ENCODE measurements around the gene STAT5B. TPM values are rescaled to one million over a fixed set of nuclear protein-coding genes. Genes with fewer than 3 reads are reported as not detected.

The STAT5B gene
- total and polyA plus RNA-seq, 9 of the 15 experiments (the other 6 are each of a cell fraction or from before 2014, with no cell fraction given): 20.8 to 176 (median 92.4) TPM

- TF ChIP-seq, protein P1, sequence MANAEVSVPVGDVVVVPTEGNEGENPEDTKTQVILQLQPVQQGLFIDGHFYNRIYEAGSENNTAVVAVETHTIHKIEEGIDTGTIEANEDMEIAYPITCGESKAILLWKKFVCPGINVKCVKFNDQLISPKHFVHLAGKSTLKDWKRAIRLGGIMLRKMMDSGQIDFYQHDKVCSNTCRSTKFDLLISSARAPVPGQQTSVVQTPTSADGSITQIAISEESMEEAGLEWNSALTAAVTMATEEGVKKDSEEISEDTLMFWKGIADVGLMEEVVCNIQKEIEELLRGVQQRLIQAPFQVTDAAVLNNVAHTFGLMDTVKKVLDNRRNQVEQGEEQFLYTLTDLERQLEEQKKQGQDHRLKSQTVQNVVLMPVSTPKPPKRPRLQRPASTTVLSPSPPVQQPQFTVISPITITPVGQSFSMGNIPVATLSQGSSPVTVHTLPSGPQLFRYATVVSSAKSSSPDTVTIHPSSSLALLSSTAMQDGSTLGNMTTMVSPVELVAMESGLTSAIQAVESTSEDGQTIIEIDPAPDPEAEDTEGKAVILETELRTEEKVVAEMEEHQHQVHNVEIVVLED (CRISPR knock-in tag; IDR thresholded peaks at IDR 0.05): no peak
- TF ChIP-seq E2F5 (CRISPR knock-in tag; IDR thresholded peaks at IDR 0.05) (no peak), ARNT (IDR thresholded peaks at IDR 0.05) (no peak), RAD51 (IDR thresholded peaks at IDR 0.05; ENCODE audit: borderline replicate concordance, low read depth) (no peak), CSDE1 (IDR thresholded peaks at IDR 0.05) (no peak), ZKSCAN1 (IDR thresholded peaks at IDR 0.05; ENCODE audit: low read depth, low read length) (no peak), ZNF436 (CRISPR knock-in tag; IDR thresholded peaks at IDR 0.05) (no peak), CHCHD3 (CRISPR knock-in tag; IDR thresholded peaks at IDR 0.05) (no peak), ETS2 (tag; IDR thresholded peaks at IDR 0.05; ENCODE audit: borderline replicate concordance, poor library complexity, severe bottlenecking) (no peak), FOSL1 (tag; conservative IDR thresholded peaks at IDR 0.05) (peak; percentile 46), MECOM (CRISPR knock-in tag; IDR thresholded peaks at IDR 0.05) (no peak), NUFIP1 (IDR thresholded peaks at IDR 0.05; ENCODE audit: partially characterized antibody) (no peak), ZSCAN29 (IDR thresholded peaks at IDR 0.05) (no peak), ZNF740 (CRISPR knock-in tag; IDR thresholded peaks at IDR 0.05) (no peak), ZNF740 (tag; IDR thresholded peaks at IDR 0.05) (0 out of 4 replicates have a peak, but pooled peaks of 1 of the 2 experiments have one; percentile 30), GABPB2 (CRISPR knock-in tag; conservative IDR thresholded peaks at IDR 0.05) (no peak), NR4A1 (CRISPR knock-in tag; IDR thresholded peaks at IDR 0.05) (no peak), NR4A1 (tag; IDR thresholded peaks at IDR 0.05) (no peak), NFIX (CRISPR knock-in tag; IDR thresholded peaks at IDR 0.05; ENCODE audit: low read depth) (no peak), SIN3A (IDR thresholded peaks at IDR 0.05; ENCODE audit: borderline replicate concordance in 2 of 2, control insufficient read depth in 1 of 2, low read depth in 2 of 2, low read length in 2 of 2) (0 out of 4 replicates have a peak, but pooled peaks of 1 of the 2 experiments have one; percentile 15)
- TF ChIP-seq, protein P2, sequence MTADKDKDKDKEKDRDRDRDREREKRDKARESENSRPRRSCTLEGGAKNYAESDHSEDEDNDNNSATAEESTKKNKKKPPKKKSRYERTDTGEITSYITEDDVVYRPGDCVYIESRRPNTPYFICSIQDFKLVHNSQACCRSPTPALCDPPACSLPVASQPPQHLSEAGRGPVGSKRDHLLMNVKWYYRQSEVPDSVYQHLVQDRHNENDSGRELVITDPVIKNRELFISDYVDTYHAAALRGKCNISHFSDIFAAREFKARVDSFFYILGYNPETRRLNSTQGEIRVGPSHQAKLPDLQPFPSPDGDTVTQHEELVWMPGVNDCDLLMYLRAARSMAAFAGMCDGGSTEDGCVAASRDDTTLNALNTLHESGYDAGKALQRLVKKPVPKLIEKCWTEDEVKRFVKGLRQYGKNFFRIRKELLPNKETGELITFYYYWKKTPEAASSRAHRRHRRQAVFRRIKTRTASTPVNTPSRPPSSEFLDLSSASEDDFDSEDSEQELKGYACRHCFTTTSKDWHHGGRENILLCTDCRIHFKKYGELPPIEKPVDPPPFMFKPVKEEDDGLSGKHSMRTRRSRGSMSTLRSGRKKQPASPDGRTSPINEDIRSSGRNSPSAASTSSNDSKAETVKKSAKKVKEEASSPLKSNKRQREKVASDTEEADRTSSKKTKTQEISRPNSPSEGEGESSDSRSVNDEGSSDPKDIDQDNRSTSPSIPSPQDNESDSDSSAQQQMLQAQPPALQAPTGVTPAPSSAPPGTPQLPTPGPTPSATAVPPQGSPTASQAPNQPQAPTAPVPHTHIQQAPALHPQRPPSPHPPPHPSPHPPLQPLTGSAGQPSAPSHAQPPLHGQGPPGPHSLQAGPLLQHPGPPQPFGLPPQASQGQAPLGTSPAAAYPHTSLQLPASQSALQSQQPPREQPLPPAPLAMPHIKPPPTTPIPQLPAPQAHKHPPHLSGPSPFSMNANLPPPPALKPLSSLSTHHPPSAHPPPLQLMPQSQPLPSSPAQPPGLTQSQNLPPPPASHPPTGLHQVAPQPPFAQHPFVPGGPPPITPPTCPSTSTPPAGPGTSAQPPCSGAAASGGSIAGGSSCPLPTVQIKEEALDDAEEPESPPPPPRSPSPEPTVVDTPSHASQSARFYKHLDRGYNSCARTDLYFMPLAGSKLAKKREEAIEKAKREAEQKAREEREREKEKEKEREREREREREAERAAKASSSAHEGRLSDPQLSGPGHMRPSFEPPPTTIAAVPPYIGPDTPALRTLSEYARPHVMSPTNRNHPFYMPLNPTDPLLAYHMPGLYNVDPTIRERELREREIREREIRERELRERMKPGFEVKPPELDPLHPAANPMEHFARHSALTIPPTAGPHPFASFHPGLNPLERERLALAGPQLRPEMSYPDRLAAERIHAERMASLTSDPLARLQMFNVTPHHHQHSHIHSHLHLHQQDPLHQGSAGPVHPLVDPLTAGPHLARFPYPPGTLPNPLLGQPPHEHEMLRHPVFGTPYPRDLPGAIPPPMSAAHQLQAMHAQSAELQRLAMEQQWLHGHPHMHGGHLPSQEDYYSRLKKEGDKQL (CRISPR knock-in tag; IDR thresholded peaks at IDR 0.05; ENCODE audit: borderline replicate concordance): no peak
These were observed 35.8 kb upstream of the STAT5B start (continued) for GRCh38 chr17:42312035-42312284.

All from K562 (cell line).